ENCODE measurements around the gene KRTCAP2.

KRTCAP2 gene

GRCh38 chr1:155134322-155134721 lies 38.8 kb downstream of the KRTCAP2 start:
- no peak for DNase-seq (ENCODE audit: low read depth)

GRCh38 chr1:155133799-155134281 lies 39.3 kb downstream of the KRTCAP2 start:
- DNase-seq (ENCODE audit: low read depth) = no peak

- DNase-seq (ENCODE audit: low read depth) = no peak
These were observed 41.2 kb downstream of the KRTCAP2 start for GRCh38 chr1:155131856-155132255.

- DNase-seq (ENCODE audit: low read depth) = no peak
These were observed 41.8 kb downstream of the KRTCAP2 start for GRCh38 chr1:155131285-155131684.

GRCh38 chr1:155130272-155131006 lies 42.7 kb downstream of the KRTCAP2 start:
- DNase-seq (ENCODE audit: low read depth) = no peak

- no peak for DNase-seq (ENCODE audit: low read depth)
These were observed 44.2 kb downstream of the KRTCAP2 start for GRCh38 chr1:155128755-155129473.

GRCh38 chr1:155127967-155128754 lies 44.9 kb downstream of the KRTCAP2 start:
- DNase-seq (ENCODE audit: low read depth) = no peak

- no peak for DNase-seq (ENCODE audit: low read depth)
These were observed 45.8 kb downstream of the KRTCAP2 start, which contains the start of gene EFNA1 for GRCh38 chr1:155127105-155127966. Gene EFNA1, plus strand, starts transcription at chr1:155127876. Its CDS starts 102 bp downstream, at chr1:155127978.

- DNase-seq (ENCODE audit: low read depth) = no peak
These were observed 46.5 kb downstream of the KRTCAP2 start for GRCh38 chr1:155126556-155127104.

- no peak for DNase-seq (ENCODE audit: low read depth)
These were observed 47.1 kb downstream of the KRTCAP2 start for GRCh38 chr1:155125946-155126555.

- no peak for DNase-seq (ENCODE audit: low read depth)
These were observed 47.6 kb downstream of the KRTCAP2 start for GRCh38 chr1:155125511-155125945.

- DNase-seq (ENCODE audit: low read depth) = no peak
These were observed 48.3 kb downstream of the KRTCAP2 start for GRCh38 chr1:155124503-155125463.

GRCh38 chr1:155123801-155124200 lies 49.3 kb downstream of the KRTCAP2 start:
- no peak for DNase-seq (ENCODE audit: low read depth)

- no peak for DNase-seq (ENCODE audit: low read depth)
These were observed 50.8 kb downstream of the KRTCAP2 start for GRCh38 chr1:155122308-155122707.

- no peak for DNase-seq (ENCODE audit: low read depth)
These were observed 51.9 kb downstream of the KRTCAP2 start for GRCh38 chr1:155121249-155121648.

GRCh38 chr1:155120253-155120652 lies 52.9 kb downstream of the KRTCAP2 start:
- DNase-seq (ENCODE audit: low read depth) = no peak

Data from activated gamma-delta T cell treated with anti-CD3 and anti-CD28 coated beads, Interleukin-2, amount 50 U/mL, for 16 hours (primary cell).